NCI-H1417 (cell line): ENCODE measurements around the gene NUP210.
"Not testable (repeated sequence)": the region's sequence is repeated elsewhere in the genome, so short reads cannot be mapped to it uniquely, and the experiment has no call there.

Experiments used
- DNase-seq, 3 experiments: peaks; one replicate each; lab custom pipeline; 2025; lab: John Stamatoyannopoulos, UW

The NUP210 gene

DNA sequence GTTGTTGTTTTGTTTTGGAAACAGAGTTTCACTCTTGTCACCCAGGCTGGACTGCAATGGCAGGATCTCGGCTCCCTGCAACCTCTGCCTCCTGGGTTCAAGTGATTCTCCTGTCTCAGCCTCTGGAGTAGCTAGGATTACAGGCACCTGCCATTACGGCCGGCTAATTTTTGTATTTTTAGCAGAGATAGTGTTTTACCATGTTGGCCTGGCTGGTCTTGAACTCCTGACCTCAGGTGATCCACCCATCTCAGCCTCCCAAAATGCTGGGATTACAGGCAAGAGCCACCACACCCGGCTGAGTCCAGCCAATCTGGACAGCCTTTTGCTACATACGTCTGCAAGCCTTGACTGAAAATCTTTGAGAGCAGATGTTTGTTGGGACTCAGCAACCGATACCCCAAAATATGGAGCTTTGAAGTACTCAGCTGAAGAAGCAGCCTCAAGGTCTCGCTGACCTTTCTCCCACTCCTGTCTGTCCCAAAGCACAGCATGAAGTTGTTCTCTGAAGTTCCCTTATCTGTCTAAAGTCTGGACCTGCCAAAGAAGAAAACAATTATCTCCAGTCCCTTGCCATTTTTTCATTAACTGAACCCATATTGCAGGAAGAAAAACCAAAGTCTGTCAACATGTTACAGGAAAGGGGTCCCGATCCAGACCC lies 9.6 kb upstream of the NUP210 start:
- no peak for DNase-seq

DNA sequence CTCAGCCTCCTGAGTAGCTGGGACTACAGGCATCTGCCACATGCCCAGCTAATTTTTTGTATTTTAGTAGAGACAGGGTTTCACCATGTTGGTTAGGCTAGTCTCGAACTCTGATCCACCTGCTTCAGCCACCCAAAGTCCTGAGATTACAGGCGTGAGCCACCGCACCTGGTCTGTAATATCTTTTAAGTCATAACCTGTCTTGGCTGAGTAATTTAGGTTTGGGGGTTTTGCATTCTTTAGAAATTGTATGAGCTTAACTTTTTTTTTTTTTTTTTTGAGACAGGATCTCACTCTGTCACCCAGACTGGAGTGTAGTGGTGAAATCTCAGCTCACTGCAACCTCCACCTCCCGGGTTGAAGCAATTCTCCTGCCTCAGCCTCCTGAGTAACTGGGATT lies 8.6 kb upstream of the NUP210 start:
- not testable (repeated sequence) for DNase-seq

DNA sequence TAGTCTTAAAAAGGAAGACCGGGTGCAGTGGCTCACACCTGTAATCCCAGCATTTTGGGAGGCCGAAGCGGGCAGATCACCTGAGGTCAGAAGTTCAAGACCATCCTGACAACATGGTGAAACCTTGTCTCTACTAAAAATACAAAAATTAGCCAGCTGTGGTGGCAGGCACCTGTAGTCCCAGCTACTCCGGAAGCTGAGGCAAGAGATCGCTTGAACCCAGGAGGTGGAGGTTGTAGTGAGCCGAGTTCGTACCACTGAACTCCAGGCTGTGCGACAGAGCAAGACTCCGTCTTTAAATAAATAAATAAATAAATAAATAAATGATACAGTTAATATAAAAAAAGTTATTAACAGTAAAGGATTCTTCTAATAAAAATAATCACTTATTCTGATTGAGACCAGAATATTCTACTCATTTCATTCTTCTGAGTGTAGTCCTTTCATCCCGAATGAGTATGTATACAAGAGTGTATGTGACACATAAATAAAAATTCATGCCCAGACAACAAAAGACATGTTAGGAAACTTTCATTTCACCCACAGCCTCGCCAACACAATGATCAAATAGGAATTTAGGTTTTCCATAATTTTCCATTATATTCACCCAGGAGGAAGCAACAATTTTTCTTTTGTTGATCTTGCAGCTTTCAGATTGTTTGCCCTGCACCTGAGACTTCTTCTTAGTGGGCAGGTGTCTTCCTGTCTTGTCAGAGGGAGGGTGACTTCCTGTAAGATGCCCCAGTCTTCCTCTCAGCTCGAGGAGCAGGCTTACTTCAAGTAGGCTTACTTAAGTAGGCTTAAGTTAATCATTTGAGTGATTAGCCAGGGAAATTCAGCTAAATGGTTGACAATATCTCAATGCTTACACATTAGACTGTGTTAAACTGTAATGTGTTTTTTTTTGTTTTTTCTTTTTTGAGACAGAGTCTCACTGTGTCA lies 7.8 kb upstream of the NUP210 start:
- DNase-seq: no peak

DNA sequence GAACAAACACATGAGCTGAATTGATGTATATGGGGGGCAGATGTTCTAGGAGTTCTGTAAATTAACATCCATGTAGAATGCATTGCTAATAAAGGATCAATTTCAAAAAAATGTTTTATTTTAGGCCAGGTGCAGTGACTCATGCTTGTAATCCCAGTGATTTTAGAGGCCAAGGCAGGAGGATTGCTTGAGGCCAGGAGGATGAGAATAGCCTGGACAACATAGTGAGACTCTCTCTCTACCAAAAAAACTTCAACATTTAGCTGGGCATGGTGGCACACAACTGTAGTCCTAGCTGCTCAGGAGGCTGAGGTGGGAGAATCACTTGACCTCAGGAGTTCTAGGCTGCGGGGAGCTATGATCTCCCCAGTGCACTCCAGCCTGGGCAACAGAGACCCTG lies 6.5 kb upstream of the NUP210 start:
- DNase-seq: no peak

- no peak for DNase-seq
Observed at GRCh38 chr3:13425689-13426088, 5.6 kb upstream of the NUP210 start.

DNA sequence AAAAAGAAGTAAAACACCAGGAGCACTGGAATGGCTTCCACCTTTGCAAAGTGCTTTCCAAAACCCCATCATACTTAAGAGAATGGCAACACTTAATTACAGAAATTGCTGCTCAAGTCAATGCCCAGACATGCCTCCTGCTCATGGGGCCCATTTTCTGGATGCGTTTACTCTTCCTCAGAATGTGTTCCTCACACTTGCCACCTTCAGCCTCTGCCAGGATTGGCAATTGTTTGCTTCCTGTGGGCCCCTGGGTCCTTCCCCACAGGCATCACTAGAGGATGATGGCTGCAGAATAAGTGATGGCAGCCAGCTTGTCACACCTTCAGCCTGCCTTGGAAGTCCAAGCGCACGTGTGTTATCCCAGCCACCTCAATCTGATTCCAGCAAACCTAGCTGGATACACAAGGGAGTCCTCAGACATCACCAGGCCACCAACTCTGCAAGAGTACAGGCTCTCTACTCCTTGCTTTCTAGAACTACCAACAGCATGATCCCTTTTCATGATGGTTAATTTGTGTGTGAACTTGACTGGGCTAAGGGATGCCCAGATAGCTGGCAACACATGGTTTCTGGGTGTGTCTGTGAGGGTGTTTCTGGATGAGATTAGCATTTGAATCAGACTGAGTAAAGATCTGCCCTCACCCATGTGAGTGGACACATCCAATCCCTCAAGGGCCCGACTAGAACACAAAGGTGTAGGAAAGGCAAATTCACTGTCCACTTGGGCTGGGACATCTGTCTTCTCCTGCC lies 4.9 kb upstream of the NUP210 start:
- DNase-seq: no peak

- DNase-seq: no peak
Observed at GRCh38 chr3:13424141-13424844, 4.2 kb upstream of the NUP210 start.

DNA sequence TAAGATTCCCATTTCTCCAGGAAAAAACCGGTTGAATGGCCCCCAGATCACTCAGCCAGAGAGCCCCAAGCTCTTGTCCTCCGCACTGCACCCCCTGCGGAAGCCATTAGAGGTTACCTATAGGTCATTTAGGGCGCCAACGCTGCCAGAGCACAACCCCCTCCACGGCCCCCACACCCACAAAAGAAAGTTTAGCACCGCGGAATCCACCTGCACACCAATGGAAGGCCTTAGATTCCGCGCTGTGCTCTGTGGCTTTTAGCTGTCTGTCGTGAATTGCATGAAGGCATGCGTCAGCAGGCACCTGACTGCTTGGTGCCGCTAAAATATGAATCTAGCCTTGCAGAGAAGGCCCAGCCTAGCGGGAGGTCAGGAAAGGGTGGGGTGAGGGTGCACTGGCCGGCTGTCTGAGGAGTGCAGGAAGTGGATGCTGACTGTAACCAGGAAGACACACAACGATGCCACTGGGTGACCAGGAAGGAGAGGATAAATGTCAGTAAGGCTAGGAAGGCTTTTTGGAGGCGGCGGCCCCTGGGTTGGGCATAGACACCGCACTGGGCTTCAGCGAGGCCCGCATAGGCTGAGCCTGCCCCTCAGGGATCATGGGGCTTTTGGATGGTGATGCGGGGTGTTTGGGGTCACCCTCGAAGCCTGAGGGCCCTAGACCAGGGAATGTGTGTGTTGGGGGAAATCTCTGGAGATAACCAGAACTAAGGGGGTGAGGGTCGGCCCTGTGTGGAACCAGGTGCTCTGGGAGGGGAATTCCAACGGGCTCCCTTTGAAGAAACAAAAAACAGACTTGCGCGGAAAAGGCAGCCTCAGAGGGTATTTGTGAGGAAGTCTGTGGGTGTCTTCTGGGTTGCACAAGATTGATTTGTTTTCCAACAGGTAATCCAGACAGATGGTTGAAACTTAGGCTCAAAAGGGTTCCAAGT lies 976 bp upstream of the NUP210 start:
- peak in 1 of 3 experiments; percentile 32 for DNase-seq

DNA sequence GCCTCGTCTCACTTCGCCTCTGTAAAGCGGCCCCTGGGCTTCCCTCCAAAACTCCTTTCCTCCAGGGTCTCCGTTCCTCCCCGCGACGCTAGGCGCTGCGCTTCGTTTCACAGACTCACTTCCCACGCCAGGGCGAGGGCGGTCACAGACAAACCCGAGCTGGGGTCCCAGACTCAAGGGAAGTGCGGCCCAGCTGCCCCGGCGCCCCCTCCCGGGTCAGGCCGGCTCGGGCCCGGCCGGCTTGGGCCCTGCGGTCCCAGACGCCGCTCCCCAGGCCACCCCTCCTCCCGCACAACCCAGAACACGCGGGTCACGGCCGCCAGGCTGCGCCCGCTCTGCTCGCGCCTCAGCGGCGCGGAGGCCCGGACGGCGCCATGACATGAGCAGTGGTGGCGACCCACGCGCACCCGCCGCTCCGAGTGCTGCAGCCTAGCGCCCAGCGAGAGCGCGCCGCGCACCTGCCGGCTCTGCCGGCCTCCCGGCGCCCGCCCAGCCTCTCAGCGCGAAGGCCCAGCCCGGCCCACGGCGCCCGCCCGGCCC lies 547 bp downstream of the NUP210 start:
- peak; percentile 33 to 76 (median 69) for DNase-seq

GRCh38 chr3:13417166-13417947 lies 2.8 kb downstream of the NUP210 start:
- no peak for DNase-seq

- no peak for DNase-seq
Observed at GRCh38 chr3:13415997-13416793, 3.9 kb downstream of the NUP210 start.

DNA sequence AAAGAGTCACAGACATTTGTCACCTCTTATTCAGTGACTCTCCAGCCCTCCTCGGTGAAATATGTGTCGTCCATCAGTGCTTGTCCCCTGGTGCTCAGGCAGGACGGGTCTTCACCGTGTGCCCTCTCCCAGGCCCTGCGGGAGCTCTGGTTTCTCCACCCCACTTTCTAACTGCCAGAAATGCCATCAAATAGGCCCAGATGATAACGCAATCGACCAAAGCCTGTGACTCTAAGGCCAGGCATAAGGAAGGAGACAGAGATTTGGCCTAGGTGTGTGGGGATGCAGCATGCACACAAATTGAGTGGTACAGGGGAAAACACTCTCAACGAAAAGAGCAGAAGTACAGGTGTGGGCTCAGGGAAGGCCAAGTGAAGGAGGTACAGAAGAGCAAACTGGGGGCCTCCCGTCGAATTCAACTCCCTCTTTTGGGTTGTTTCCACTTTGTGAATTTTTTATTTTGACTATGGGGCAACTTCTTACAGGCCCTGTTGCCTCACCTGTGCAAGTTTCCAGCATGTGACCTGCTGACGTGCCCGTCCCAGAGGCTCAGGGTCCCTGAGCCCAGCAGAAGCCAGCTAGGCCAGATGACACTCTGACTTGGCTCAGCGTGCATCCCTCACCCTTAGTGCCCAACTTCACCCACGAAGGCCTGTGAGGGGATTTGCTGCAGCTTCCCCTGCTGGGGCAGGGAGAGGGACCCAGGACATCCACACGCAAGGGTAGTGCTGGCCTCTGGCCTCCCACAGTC lies 4.7 kb downstream of the NUP210 start:
- no peak for DNase-seq

DNA sequence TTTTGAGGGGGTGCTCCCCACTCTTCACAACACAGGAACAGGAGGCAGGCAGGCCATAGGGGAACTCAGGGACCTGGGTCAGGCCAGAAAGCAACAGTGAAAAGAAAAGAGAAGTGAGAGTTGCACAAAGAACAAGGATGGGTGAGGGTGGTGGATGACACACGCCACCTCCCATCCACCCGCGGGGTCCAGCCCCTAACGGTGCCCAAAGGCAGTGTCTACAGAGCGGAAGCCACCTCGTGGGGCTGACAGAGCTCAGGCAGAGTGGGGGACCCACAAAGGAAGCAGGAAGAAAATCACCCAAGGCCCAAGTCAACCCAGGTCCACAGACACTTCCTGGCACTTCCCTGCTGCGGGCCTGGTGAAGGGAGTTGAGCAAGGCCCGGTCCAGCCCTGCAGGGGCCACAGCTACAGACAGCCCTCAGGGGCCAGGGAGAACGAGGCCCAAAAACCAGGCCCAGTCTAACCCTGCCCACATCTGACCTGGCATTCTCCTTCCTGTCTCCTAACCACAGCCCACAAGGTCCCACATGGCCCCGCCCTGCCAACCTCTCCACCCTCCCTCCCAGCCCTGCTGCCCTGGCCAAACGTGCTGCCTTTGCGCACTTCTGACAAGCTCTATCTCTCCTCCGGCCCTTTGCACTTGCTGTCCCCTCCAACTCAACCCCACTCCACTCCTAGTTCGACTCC lies 5.9 kb downstream of the NUP210 start:
- DNase-seq: no peak

DNA sequence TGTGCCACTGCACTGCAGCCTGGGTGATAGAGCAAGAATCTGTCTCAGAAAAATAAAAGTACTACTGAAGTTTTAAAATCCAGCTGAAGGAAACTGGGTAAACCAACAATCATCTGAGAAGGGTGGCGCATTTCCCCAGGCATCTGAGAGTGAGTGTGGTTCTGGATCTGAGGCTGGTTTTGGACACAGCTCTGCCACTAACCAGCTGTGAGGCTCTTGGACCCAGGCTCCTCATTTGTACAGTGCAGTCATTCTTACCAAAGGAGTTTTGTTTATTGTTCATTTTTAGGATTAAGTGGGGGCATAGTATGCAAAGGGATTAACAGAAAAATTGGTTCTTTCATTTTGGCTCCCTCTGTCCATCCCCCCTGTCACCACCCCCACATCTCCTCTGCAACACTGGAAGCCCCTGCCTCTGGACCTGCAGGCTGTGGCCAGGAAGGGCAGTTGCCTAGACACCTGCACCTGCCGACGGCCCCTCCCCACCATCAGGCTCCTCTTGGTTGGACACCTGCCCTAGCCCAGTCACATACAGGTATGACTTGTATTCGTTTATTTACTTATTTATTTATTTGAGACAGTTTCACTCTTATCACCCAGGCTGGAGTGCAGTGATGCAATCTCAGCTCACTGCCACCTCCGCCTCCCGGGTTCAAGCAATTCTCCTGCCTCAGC lies 8.8 kb downstream of the NUP210 start:
- DNase-seq: peak in 1 of 3 experiments; percentile 9

DNA sequence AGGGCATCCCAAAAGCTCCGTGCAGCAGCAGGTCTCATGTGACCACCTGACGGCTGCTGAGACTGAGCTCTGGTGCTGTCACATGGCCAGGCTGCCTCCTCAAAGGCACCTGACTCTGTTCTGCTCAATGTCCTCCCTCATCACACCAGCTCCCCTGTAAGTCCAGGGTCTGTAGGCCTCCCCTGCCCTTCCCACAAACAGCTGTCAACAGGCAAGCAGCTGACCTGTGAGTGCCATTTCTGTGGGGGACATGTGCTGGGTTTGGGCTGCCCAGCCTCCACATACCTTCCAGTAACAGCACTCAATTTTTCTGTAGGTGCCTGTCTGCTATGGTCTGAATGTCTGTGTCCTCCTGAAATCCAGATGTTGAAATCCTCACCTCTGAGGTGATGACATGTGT lies 11.2 kb downstream of the NUP210 start:
- no peak for DNase-seq

DNA sequence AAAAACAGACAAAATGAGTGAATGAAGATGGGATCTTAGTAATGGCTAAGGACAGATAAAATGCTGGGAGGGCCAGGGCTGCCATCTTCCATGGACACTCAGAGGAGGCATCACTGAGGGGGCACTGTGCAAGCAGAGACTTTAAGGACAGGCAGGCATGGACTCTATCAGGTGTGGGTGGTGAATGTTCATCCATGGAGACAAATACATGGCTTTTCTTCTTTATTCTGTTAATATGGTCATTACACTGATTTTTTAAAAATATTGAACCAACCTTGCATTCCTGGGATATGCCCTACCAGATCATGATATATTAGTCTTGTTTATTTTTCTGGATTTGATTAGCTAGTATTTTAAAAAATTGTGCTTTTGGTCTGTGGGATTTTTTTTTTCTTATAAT lies 12.2 kb downstream of the NUP210 start:
- no peak for DNase-seq

DNA sequence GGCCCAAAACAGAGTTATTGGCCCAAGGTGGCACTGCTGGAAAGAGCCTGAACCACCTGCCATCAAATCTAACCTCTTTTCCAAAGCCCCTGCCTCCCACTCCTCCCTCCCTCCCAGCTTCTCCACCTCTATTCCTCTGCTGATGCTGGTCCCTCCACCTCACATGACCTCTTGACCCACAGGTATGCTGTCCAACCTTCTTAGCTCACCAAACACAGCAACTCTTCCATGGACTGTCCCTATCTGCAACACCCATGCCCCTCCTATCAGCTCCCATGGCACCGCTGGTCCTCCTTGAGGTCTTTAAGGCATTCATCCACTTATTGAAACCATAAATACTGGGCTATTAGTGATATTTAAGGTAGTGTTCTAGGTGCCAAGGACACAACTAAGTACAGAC lies 12.6 kb downstream of the NUP210 start:
- DNase-seq: no peak
